GM18519 (cell line): ENCODE data around the gene MFAP4.

Experiments
- ATAC-seq: cut with Tn5 transposase; IDR thresholded peaks from one replicate; pipeline ENCODE4 v1.9.1; 2021; ENCODE audit warnings: mild to moderate bottlenecking, moderate library complexity; ENCODE audit not compliant: unreplicated experiment, low FRiP score

Gene MFAP4

DNA sequence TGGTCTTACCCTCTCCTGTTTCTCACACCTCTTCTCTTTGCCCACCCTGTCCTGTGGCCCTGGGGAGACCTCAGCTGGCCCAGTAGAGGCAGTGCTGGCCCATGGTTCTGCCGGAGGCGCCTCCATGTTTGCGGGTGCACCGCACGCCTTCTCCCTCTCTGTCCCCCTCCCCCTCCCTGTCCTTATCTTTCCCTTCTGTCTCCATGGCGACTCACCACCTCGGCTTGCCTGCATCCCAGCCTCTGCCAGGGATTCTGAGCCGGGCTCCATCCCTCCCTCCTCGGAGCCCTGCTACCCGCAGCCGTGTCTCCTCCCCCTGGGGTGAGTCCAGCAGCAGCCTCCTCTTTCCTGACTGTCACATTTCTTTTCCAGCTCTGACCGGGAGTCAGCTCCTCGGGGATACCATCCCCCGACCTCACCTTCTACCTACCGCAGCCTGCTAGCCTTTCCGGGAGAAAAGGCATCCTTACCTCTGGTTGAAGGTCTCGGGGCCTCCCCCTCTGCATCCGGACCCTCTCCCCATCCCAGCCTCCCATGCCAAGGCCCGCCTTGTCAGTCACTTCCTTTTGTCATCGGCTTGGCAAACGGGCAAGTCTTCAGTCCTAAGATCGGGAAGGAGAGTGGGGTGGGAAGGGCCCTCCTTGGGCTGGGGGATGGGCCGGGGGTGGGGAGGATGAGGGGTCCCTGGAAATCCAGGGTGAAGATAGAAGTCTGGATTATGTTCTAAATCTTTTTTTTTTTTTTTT, 24.1 kb upstream of the MFAP4 start, which contains the start of gene RNF112:
TSS of gene RNF112 (plus strand) at position 358 of the 746 bp plus-strand sequence. CDS start at position 535, 177 bp downstream.
- no peak for ATAC-seq

DNA sequence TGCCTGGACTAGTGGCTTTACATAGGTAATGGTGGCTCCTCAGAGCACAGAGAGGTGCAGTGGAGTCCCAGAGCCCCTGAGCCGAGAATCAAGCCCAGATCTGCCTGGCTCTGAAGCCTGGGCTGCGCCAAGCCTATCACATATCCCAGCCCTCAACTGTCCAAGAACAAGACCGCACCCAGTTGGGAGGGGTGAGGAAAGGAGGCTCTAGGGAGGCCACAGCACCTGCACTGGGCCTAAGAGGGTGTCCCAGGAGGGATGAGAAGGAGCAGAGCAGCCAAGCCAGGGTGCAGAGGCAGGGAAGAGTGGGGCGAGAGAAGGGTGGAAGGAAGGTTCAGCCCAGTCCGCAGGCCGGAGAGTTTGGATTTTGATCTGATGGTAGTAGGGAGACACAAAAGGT, 23.1 kb upstream of the MFAP4 start:
- no peak for ATAC-seq

DNA sequence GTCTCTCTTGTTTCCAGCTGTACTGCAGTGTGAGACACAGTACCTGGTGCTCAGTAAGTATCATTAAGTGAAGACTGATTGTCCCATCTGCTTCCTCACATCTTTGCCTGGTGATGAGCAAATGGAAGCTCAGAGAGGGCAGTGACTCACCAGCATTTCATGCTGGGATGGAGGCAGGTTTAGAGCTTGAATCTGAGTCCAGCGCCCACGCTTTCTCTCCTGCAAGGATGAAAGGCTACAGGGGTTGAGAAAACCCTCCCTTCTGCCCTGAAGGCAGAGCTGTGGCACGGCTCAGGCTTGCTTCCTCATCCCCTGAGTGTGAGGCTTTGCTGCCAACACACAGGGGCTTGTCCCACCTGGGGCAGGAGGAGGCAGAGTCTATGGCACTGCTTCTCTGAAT, 22.5 kb upstream of the MFAP4 start:
- ATAC-seq, result no peak

- no peak for ATAC-seq
Measured at GRCh38 chr17:19409066-19409465, 22.1 kb upstream of the MFAP4 start.

DNA sequence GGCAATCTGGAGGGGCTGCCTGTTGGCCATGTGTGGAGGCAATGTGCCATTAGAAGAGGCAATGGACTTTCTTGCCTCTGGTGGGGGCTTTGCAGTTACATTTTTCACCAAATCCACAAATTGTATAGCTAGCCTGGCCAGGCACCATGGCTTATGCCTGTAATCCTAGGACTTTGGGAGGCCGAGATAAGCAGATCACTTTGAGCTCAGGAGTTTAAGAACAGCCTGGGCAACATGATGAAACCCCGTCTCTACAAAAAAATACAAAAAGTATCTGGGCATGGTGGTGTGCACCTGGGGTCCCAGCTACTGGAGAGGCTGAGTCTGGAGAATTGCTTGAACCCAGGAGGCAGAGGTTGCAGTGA, 21.3 kb upstream of the MFAP4 start:
- no peak for ATAC-seq

GRCh38 chr17:19407601-19408345, 20.8 kb upstream of the MFAP4 start:
- no peak for ATAC-seq

- ATAC-seq, result no peak
Measured at GRCh38 chr17:19405114-19405513, 18.1 kb upstream of the MFAP4 start.

- ATAC-seq, result no peak
Measured at GRCh38 chr17:19404264-19404663, 17.3 kb upstream of the MFAP4 start.

DNA sequence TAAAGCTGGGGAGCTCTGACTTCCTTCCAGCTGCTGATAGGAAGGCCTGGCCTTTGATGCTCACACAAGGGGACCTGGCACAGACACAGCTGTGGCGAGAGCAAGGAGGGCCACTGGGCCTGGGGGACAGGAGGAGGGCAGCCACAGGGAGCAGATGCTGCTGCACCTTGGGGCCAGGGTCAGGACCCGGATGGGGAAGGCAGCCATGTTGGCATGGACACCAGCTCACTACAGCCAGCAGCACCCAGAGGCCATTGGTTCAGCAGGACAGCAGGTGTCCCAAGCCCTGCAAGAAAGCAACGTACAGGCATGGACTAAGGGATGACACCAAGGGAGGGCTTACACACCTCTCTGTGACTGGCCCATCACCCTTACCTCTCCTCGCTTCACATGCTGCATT, 16.0 kb upstream of the MFAP4 start:
- no peak for ATAC-seq

DNA sequence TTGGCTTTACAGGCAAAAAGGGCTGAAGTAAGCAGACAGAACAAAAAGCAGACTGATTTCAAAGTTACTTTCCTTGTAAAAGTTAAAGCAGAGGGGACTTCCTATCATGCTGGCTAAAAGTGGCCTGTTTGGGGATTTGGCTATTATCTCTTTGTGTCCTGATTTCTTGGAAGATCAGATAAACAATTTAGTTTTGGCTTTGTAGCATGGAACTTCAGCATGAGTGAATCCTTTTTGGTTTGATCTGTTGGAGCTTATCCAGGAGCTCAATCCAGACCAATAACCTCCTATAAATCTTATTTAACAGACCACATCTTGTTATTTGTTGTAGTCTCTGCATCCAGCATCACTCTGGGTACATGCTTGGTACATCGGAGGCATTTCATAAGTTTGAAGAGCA, 15.2 kb upstream of the MFAP4 start:
- ATAC-seq, result no peak

- ATAC-seq, result no peak
Measured at GRCh38 chr17:19401321-19402010, 14.5 kb upstream of the MFAP4 start.

GRCh38 chr17:19399750-19400450, 12.9 kb upstream of the MFAP4 start:
- ATAC-seq, result no peak

DNA sequence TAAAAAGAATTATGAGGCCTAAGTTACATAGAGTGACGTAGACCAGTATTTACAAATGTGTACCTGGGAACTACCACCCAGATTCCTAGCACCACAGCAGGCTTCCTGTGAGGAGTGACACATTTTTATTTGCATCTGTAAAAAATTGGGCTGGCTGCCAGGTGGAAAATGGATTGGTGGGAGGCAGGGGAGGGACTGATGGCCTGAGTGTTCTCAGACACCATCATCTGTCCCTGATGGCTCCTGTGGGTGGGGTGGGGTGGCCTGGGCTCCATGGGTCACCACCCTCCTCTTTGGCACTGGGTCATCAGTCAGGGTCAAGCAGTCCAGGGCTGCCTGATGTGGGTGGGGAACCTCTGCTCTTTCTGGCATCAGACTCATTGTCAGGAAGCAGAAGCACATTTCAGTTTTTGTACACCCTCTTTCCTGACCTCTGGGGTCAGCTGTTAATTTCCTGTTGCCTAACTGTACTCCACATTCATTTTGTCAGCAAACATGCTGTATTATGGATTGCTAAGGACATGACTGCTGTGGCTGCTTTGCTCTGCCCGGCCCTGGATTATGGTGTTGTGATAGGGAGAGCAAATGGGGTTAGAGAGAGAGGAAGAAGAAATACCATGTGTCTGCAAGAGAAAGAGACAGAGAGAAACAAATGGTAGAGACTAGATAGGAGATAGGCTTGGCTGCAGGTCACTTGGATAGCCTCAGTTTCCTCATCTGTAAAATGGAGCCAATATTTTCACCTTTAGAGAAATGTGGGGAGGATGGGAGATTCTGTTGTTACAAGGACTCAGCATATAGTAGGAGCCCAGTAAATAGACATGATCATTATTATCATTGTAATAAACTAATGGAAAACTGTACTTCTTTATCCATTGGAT, 11.6 kb upstream of the MFAP4 start:
- ATAC-seq, result no peak

GRCh38 chr17:19397556-19398041, 10.6 kb upstream of the MFAP4 start:
- no peak for ATAC-seq

GRCh38 chr17:19392303-19392702, 5.3 kb upstream of the MFAP4 start:
- ATAC-seq, result no peak

DNA sequence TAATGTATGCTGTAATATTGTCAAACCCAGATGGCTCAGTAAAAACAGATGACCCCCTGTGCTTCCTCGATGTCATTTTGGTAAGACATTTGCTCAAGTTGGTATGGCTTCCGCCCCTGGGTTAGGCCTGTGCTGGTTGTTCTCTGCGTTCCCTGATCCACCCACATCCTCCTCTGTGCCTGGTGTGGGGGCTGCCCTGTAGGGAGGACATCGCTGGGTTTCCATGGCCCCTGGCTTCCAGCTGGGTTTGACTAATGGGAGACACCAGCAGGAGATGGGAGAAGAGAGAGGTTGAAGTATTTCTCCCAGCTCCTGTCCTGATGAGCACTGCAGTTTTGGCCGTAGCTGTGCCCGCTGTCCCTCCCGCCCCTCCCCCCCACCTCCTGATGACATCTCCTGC, 4.4 kb upstream of the MFAP4 start:
- ATAC-seq, result no peak

DNA sequence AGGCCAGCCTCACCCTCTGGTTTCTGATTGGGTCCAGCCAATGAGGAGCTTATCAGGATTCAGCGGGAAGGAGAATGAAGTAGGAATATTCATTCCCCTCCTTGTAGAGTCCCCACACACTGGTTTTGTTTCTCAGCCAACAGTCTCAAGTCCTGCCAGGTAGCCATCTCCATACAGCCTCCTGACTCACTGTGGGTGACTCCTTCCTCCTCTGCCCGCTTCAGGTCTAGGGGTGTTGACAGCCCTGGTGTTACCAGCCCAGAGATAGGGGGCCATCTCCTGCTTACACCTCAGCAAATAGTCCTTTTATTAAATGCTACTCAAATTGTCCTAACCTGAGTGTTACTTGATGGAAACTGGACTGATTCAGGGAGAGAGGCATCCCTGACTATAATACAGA, 4.0 kb upstream of the MFAP4 start:
- ATAC-seq, result no peak

DNA sequence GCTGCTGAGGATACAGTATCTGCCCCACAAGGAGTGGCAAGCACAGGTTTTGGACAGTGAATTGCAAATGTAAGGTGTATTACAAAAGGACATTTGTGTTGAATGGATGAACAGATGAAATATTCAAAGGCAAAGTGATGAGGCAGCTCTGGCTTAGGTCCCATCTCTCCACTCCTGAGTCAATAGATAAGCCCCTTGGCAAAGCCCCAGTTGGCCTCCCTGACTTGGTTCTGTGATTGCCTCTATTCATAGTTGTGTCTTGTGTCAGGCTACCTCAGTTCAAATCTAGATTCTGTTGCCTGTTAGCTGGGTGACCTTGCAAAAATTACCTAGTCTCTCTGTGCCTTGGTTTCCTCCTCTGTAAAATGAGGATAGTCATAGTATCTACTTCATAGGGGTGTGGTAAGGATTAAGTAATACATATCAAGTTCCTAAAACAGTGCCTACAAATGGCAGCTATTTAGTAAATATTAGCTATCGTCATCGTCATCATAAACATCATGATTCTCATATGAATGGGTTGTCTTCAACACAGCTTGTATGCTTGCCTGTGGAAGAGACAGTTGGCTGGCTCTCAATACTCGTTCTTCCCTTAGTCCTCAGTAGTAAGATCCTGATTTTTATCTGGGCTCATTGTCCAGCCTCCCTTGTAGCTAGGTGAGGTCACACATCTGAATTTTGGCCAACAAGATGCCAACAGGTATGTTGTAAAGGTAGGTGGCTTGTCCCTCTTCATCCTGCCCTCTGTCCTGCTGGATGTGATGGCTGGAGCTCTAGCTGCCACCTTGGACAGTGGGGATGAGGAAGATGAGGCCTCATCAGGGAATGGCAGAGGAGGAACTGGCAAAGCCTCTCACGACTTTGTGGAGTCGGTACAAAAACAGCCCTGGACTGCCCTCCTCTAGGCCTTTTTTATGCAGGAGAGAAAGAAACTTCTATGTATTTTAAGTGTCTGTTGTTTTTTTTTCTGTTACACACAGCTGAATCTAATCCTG, 2.1 kb upstream of the MFAP4 start:
- ATAC-seq, result no peak
